HCT116 (cell line): ENCODE measurements around the gene PCYT1A. TPM values are rescaled to one million over a fixed set of nuclear protein-coding genes. Genes with fewer than 3 reads are reported as not detected.

Experiments used
- ATAC-seq: fragments of 200-7000 bp; cut with Tn5 transposase; 2 replicates; pipeline ENCODE4 v1.9.1; 2020; ENCODE audit warnings: mild to moderate bottlenecking, moderate library complexity
- BruUV-seq: library from RNA; stranded (reverse); fragments of 400-500 nt; replicated peaks from 2 replicates; lab custom pipeline; 2021; lab: Mats Ljungman, UMichigan
- CTCF ChIA-PET: fragments of 300-600 bp; sonication (Branson Sonifier 250); formaldehyde crosslinking; loops from one replicate; lab custom pipeline; 2021; ENCODE audit warnings: antibody characterized with exemption; lab: Charles Lee
- POLR2A ChIA-PET: fragments of 300-600, 350-600 bp; sonication (Branson Sonifier 250); formaldehyde crosslinking; loops from one replicate; lab custom pipeline; 2021; ENCODE audit warnings: antibody characterized with exemption; lab: Charles Lee
- RAD21 ChIA-PET, 2 experiments: fragments of 300-600 bp; sonication (Branson Sonifier 250); formaldehyde crosslinking; loops; one replicate each; lab custom pipeline; 2023; ENCODE audit warnings: low total read pairs in 2 of 2; ENCODE audit not compliant: uncharacterized antibody in 2 of 2, unreplicated experiment in 2 of 2, low non-redundant PET in 1 of 2; lab: Charles Lee
- DNase-seq: peaks from one replicate; pipeline ENCODE4 v3.0.0-alpha.2; 2010; ENCODE audit warnings: low read depth, low spot score
- H2AFZ ChIP-seq: fragments of 200-600 bp; shearing (Covaris generic), sonication (generic); 2 replicates; pipeline ENCODE4 v1.6.1; 2017; ENCODE audit warnings: low read depth, mixed run types, mixed read lengths, antibody characterized with exemption, low read length; ENCODE audit not compliant: poor library complexity, severe bottlenecking
- H3K27ac ChIP-seq: 2 replicates; pipeline ENCODE4 v1.5.1; 2012; ENCODE audit warnings: low read depth, low read length
- H3K27me3 ChIP-seq: fragments of 200-600 bp; sonication (generic); 2 replicates; pipeline ENCODE4 v1.6.1; 2016; ENCODE audit warnings: mixed run types, low read length, mixed read lengths; ENCODE audit not compliant: insufficient read depth
- H3K36me3 ChIP-seq, 2 experiments: fragments of 200-500 bp in 1 of 2; fragments of 200-600 bp in 1 of 2; sonication (Bioruptor generic) in 1 of 2; sonication (generic) in 1 of 2; 2 replicates each; pipeline versions ENCODE4 v1.5.1 to v1.6.1; 2014 to 2016; ENCODE audit warnings: low read length in 2 of 2, inconsistent platforms in 1 of 2, mixed read lengths in 1 of 2, mixed run types in 1 of 2; ENCODE audit not compliant: insufficient read depth in 2 of 2, control insufficient read depth in 1 of 2
- H3K4me1 ChIP-seq, 2 experiments: fragments of 200-600 bp in 1 of 2; sonication (generic) in 1 of 2; 2 replicates each; pipeline versions ENCODE4 v1.5.1 to v1.6.1; 2012 to 2017; ENCODE audit warnings: low read length in 2 of 2, inconsistent platforms in 1 of 2, mild to moderate bottlenecking in 1 of 2, mixed read lengths in 1 of 2, mixed run types in 1 of 2, moderate library complexity in 1 of 2; ENCODE audit not compliant: insufficient read depth in 2 of 2, control insufficient read depth in 1 of 2
- H3K4me2 ChIP-seq: fragments of 200-600 bp; sonication (generic); 2 replicates; pipeline ENCODE4 v1.6.1; 2017; ENCODE audit warnings: mixed run types, low read length, mixed read lengths
- H3K4me3 ChIP-seq, 2 experiments: fragments of 200-600 bp in 1 of 2; sonication (generic) in 1 of 2; replicated peaks in 1 of 2; 2 replicates each; pipeline ENCODE4 v1.5.1; 2011 to 2016; ENCODE audit warnings: low read length in 2 of 2, control low read depth in 1 of 2, low read depth in 1 of 2, mild to moderate bottlenecking in 1 of 2, mixed read lengths in 1 of 2, mixed run types in 1 of 2
- H3K79me2 ChIP-seq: fragments of 200-600 bp; sonication (generic); 2 replicates; pipeline ENCODE4 v1.6.1; 2017; ENCODE audit warnings: mild to moderate bottlenecking, mixed run types, low read length, moderate library complexity, mixed read lengths; ENCODE audit not compliant: insufficient read depth
- H3K9ac ChIP-seq: fragments of 200-600 bp; sonication (generic); 2 replicates; pipeline ENCODE4 v1.6.1; 2016; ENCODE audit warnings: low read length, mixed read lengths
- H3K9me2 ChIP-seq: fragments of 200-600 bp; sonication (generic), shearing (Covaris generic); 2 replicates; pipeline ENCODE4 v1.6.1; 2017; ENCODE audit warnings: mixed run types, mild to moderate bottlenecking, moderate library complexity; ENCODE audit not compliant: insufficient read depth
- H3K9me3 ChIP-seq, 2 experiments: fragments of 200-500 bp in 1 of 2; fragments of 200-600 bp in 1 of 2; sonication (Bioruptor generic) in 1 of 2; sonication (generic) in 1 of 2; 2 replicates each; pipeline ENCODE4 v1.6.1; 2014 to 2017; ENCODE audit warnings: low read length in 2 of 2, mixed read lengths in 2 of 2, inconsistent platforms in 1 of 2, low read depth in 1 of 2, mild to moderate bottlenecking in 1 of 2, mixed run types in 1 of 2, moderate library complexity in 1 of 2; ENCODE audit not compliant: control insufficient read depth in 1 of 2, insufficient read depth in 1 of 2
- H4K20me1 ChIP-seq: fragments of 200-600 bp; sonication (generic), shearing (Covaris generic); 2 replicates; pipeline ENCODE4 v1.6.1; 2017; ENCODE audit warnings: mixed run types, mild to moderate bottlenecking, moderate library complexity; ENCODE audit not compliant: insufficient read depth
- ATF3 ChIP-seq: IDR thresholded peaks from 2 replicates; pipeline ENCODE4 v1.6.1; 2012
- EGR1 ChIP-seq: IDR thresholded peaks from 2 replicates; pipeline ENCODE4 v1.6.1; 2012; ENCODE audit warnings: low read depth
- EZH2 ChIP-seq: fragments of 200-600 bp; sonication (generic); IDR thresholded peaks from 2 replicates; pipeline ENCODE4 v1.6.1; 2017; ENCODE audit warnings: antibody characterized with exemption, mixed run types
- EZH2phosphoT487 ChIP-seq: fragments of 200-600 bp; IDR thresholded peaks from 2 replicates; pipeline ENCODE4 v1.6.1; 2018; ENCODE audit warnings: antibody characterized with exemption, borderline replicate concordance
- FOSL1 ChIP-seq: IDR thresholded peaks from 2 replicates; pipeline ENCODE4 v1.6.1; 2012; ENCODE audit warnings: low read depth
- RAD21 ChIP-seq: IDR thresholded peaks from 2 replicates; pipeline ENCODE4 v1.6.1; 2012; ENCODE audit warnings: low read depth, mild to moderate bottlenecking
- YY1 ChIP-seq: IDR thresholded peaks from 2 replicates; pipeline ENCODE4 v1.6.1; 2011; ENCODE audit warnings: low read length, low read depth, moderate library complexity, mild to moderate bottlenecking; ENCODE audit not compliant: insufficient replicate concordance; ENCODE audit errors: extremely low read depth
- ZFX ChIP-seq: fragments of 450-650 bp; IDR thresholded peaks from 2 replicates; pipeline ENCODE4 v1.6.1; 2017
- intact Hi-C: fragments of 100-400 bp; cut with micrococcal nuclease; formaldehyde crosslinking; loops from 2 replicates; pipeline ENCODE4 v1.10.0; 2022
- total RNA-seq: library from RNA; stranded (reverse); gene quantifications from one replicate; pipeline ENCODE4 v1.2.1, GENCODE V29; 2021; ENCODE audit not compliant: unreplicated experiment

PCYT1A gene
- total RNA-seq, 1 experiment from 2014 or later = 32.1 TPM

GRCh38 chr3:196240424-196240823 lies 47.1 kb downstream of the PCYT1A start:
- no peak overlapping the region for H3K27ac ChIP-seq
- POLR2A ChIA-PET = no interaction called here
- no peak for DNase-seq
- BruUV-seq = no TSS peak
- no peaks in the 10 kb centered on the region for H4K20me1 ChIP-seq
- H3K9ac ChIP-seq = no peak overlapping the region
- H3K4me1 ChIP-seq = no peaks in the 10 kb centered on the region
- CTCF ChIA-PET = no interaction called here
- H3K79me2 ChIP-seq = no peaks in the 10 kb centered on the region
- no peak overlapping the region for H2AFZ ChIP-seq
- no peak overlapping the region for H3K4me2 ChIP-seq
- peaks cover 7 to 18% of the 10 kb centered on the region in 2 experiments; a peak in 3 of 4 replicates for H3K36me3 ChIP-seq
- TF ChIP-seq ATF3 = no peak
- no peak for TF ChIP-seq FOSL1
- no peak for TF ChIP-seq ZFX
- H3K9me3 ChIP-seq = no peaks in the 10 kb centered on the region
- H3K9me2 ChIP-seq = no peaks in the 10 kb centered on the region
- RAD21 ChIA-PET = no interaction called here
- intact Hi-C loops = no loop called here
- no peak overlapping the region for H3K4me3 ChIP-seq
- no peaks in the 10 kb centered on the region for H3K27me3 ChIP-seq
- ATAC-seq = no peak

GRCh38 chr3:196238612-196239560 lies 48.6 kb downstream of the PCYT1A start:
- intact Hi-C loops = no loop called here
- no peaks in the 10 kb centered on the region for H3K79me2 ChIP-seq
- BruUV-seq = no TSS peak
- no peak overlapping the region for H3K4me2 ChIP-seq
- no peaks in the 10 kb centered on the region for H3K27me3 ChIP-seq
- no peak for ATAC-seq
- H3K9ac ChIP-seq = no peak overlapping the region
- POLR2A ChIA-PET = no interaction called here
- RAD21 ChIA-PET = no interaction called here
- no peak for TF ChIP-seq RAD21
- no peak for TF ChIP-seq YY1
- TF ChIP-seq EZH2phosphoT487 = no peak
- TF ChIP-seq EZH2 = no peak
- TF ChIP-seq EGR1 = no peak
- no peak for TF ChIP-seq FOSL1
- no peak for TF ChIP-seq ZFX
- TF ChIP-seq, all 23 proteins: peak for 0
- no peak for DNase-seq
- Histone ChIP-seq H3K4me1 (no peaks in the 10 kb centered on the region), H3K27ac (no peak overlapping the region), H4K20me1 (no peaks in the 10 kb centered on the region), H3K9me2 (no peaks in the 10 kb centered on the region), H3K4me3 (no peak overlapping the region), H3K9me3 (no peaks in the 10 kb centered on the region), H3K36me3 (peaks cover 9 to 18% of the 10 kb centered on the region in 2 experiments; a peak in 3 of 4 replicates), H2AFZ (no peak overlapping the region)
- CTCF ChIA-PET = no interaction called here
